GM12892 (cell line): ENCODE measurements around the gene SUGCT.

ENCODE experiments used
- DNase-seq: peaks from one replicate; pipeline ENCODE4 v3.0.0; 2011; ENCODE audit not compliant: insufficient read length
- FAIRE-seq: peaks from 2 replicates; lab custom pipeline; 2011; peaks lifted over from hg19 to GRCh38; lab: Jason Lieb, UNC
- POLR2A ChIP-seq: IDR thresholded peaks from 2 replicates; pipeline ENCODE4 v1.6.1; 2011; ENCODE audit warnings: low read depth, low read length, control low read depth
- POLR2AphosphoS5 ChIP-seq: IDR thresholded peaks from 2 replicates; pipeline ENCODE4 v1.6.1; 2011; ENCODE audit warnings: low read depth, low read length, control low read depth
- TAF1 ChIP-seq: IDR thresholded peaks from 2 replicates; pipeline ENCODE4 v1.6.1; 2011; ENCODE audit warnings: low read depth, mild to moderate bottlenecking, control low read depth, low read length, borderline replicate concordance

Gene SUGCT

GRCh38 chr7:40777730-40778312 lies 643.0 kb downstream of the SUGCT start:
- no peak for FAIRE-seq

GRCh38 chr7:40780460-40780859 lies 645.7 kb downstream of the SUGCT start:
- TF ChIP-seq POLR2AphosphoS5 (no peak), POLR2A (no peak), TAF1 (no peak)
- FAIRE-seq (no peak), DNase-seq (no peak)

More at GRCh38 chr7:40777730-40778312, 643.0 kb downstream of the SUGCT start:
- TF ChIP-seq POLR2AphosphoS5 (no peak), TAF1 (no peak), POLR2A (no peak)
- DNase-seq: no peak

- DNase-seq: no peak
- FAIRE-seq: no peak
- no peak for TF ChIP-seq POLR2AphosphoS5
- TF ChIP-seq POLR2A: no peak
- TF ChIP-seq TAF1: no peak
Observed at GRCh38 chr7:40782836-40783235, 648.0 kb downstream of the SUGCT start.

GRCh38 chr7:40784176-40784575 lies 649.4 kb downstream of the SUGCT start:
- FAIRE-seq: no peak
- TF ChIP-seq POLR2AphosphoS5 (no peak), TAF1 (no peak), POLR2A (no peak)
- DNase-seq: no peak

- no peak for FAIRE-seq
- TF ChIP-seq POLR2A (no peak), POLR2AphosphoS5 (no peak), TAF1 (no peak)
- DNase-seq: no peak
Observed at GRCh38 chr7:40786909-40787308, 652.1 kb downstream of the SUGCT start.

- no peak for FAIRE-seq
- TF ChIP-seq POLR2AphosphoS5: no peak
Observed at GRCh38 chr7:40793132-40793531, 658.3 kb downstream of the SUGCT start.

GRCh38 chr7:40795607-40796006 lies 660.8 kb downstream of the SUGCT start:
- FAIRE-seq (no peak), DNase-seq (no peak)
- TF ChIP-seq TAF1 (no peak), POLR2AphosphoS5 (no peak), POLR2A (no peak)

More at GRCh38 chr7:40793132-40793531, 658.3 kb downstream of the SUGCT start:
- DNase-seq: no peak

GRCh38 chr7:40796723-40797122 lies 661.9 kb downstream of the SUGCT start:
- DNase-seq: no peak
- no peak for FAIRE-seq
- no peak for TF ChIP-seq TAF1
- TF ChIP-seq POLR2A: no peak
- TF ChIP-seq POLR2AphosphoS5: no peak

GRCh38 chr7:40798613-40799012 lies 663.8 kb downstream of the SUGCT start:
- DNase-seq: no peak
- no peak for FAIRE-seq
- TF ChIP-seq POLR2AphosphoS5 (no peak), TAF1 (no peak), POLR2A (no peak)

- TF ChIP-seq TAF1: no peak
- no peak for TF ChIP-seq POLR2A
- FAIRE-seq (no peak), DNase-seq (no peak)
Observed at GRCh38 chr7:40799493-40800403, 664.9 kb downstream of the SUGCT start.

GRCh38 chr7:40800771-40801170 lies 666.0 kb downstream of the SUGCT start:
- TF ChIP-seq POLR2A: no peak
- TF ChIP-seq TAF1: no peak
- no peak for TF ChIP-seq POLR2AphosphoS5
- FAIRE-seq (no peak), DNase-seq (no peak)

- DNase-seq: no peak
- no peak for TF ChIP-seq TAF1
- TF ChIP-seq POLR2A: no peak
- TF ChIP-seq POLR2AphosphoS5: no peak
- no peak for FAIRE-seq
Observed at GRCh38 chr7:40802497-40802896, 667.7 kb downstream of the SUGCT start.
